Natural killer cell (primary cell): Measurements from ENCODE around the gene HCK. TPM values are rescaled to one million over a fixed set of nuclear protein-coding genes. Genes with fewer than 3 reads are reported as not detected.

Experiments used
- ATAC-seq, 3 donors: fragments of 150-1000 bp in 2 of 3; fragments of 200-7000 bp in 1 of 3; cut with Tn5 transposase; 1 replicate in 1 of 3; 2 replicates in 2 of 3; pipeline ENCODE4 v1.10.0; 2021; ENCODE audit warnings: mild to moderate bottlenecking in 2 of 3, moderate library complexity in 2 of 3
- DNase-seq, 2 donors: peaks; one replicate each; pipeline versions ENCODE4 v3.0.0 to v3.0.0-alpha.2; 2013 to 2021; ENCODE audit warnings: mixed read lengths in 1 of 2
- H3K27ac ChIP-seq: one replicate; pipeline ENCODE4 v1.5.1; 2013; ENCODE audit warnings: mild to moderate bottlenecking, low read length
- H3K27me3 ChIP-seq: one replicate; pipeline ENCODE4 v1.6.1; 2013; ENCODE audit warnings: low read length; ENCODE audit not compliant: control insufficient read depth, insufficient read depth
- H3K36me3 ChIP-seq: one replicate; pipeline ENCODE4 v1.6.1; 2013; ENCODE audit warnings: low read length; ENCODE audit not compliant: control insufficient read depth, insufficient read depth
- H3K4me1 ChIP-seq: one replicate; pipeline ENCODE4 v1.6.1; 2013; ENCODE audit warnings: low read length; ENCODE audit not compliant: control insufficient read depth, insufficient read depth
- H3K4me3 ChIP-seq: one replicate; pipeline ENCODE4 v1.5.1; 2013; ENCODE audit warnings: low read length
- H3K9me3 ChIP-seq: one replicate; pipeline ENCODE4 v1.6.1; 2013; ENCODE audit warnings: low read length; ENCODE audit not compliant: control insufficient read depth, insufficient read depth
- H3K27ac Mint-ChIP-seq, 2 donors: one replicate each; pipeline ENCODE4 v1.8.0; 2022; ENCODE audit warnings: mild to moderate bottlenecking in 2 of 2, mixed read lengths in 2 of 2, moderate library complexity in 1 of 2
- H3K27me3 Mint-ChIP-seq, 2 donors: one replicate each; pipeline ENCODE4 v1.8.0; 2022; ENCODE audit warnings: low read depth in 2 of 2, mixed read lengths in 2 of 2
- H3K36me3 Mint-ChIP-seq: one replicate; pipeline ENCODE4 v1.8.0; 2022; ENCODE audit warnings: mixed read lengths
- H3K4me1 Mint-ChIP-seq, 2 donors: one replicate each; pipeline ENCODE4 v1.8.0; 2022; ENCODE audit warnings: mixed read lengths in 2 of 2
- H3K4me3 Mint-ChIP-seq: one replicate; pipeline ENCODE4 v1.8.0; 2022; ENCODE audit warnings: mild to moderate bottlenecking, moderate library complexity, mixed read lengths
- H3K9me3 Mint-ChIP-seq, 2 donors: one replicate each; pipeline ENCODE4 v1.8.0; 2022; ENCODE audit warnings: mixed read lengths in 2 of 2
- WGBS: methylation state at CpG from one replicate; pipeline ENCODE4 v1.1.7; 2013; ENCODE audit warnings: missing lambda C conversion rate; ENCODE audit not compliant: insufficient coverage; 5-methylcytosine and 5-hydroxymethylcytosine counted together
- intact Hi-C: fragments of 100-400 bp; cut with micrococcal nuclease; formaldehyde crosslinking; loops from one replicate; pipeline ENCODE4 v1.14.2; 2022
- total RNA-seq, 4 donors: library from RNA; stranded (reverse); fragments of 120-200 nt in 1 of 4; gene quantifications; one replicate each; pipeline versions ENCODE4 v1.2.3 to v1.2.4, GENCODE V29; 2013 to 2022
- TF ChIP-seq, protein P1 (sequence below): fragments of 200-600 bp; IDR thresholded peaks from one replicate; pipeline ENCODE4 v1.8.0; 2022; ENCODE audit warnings: antibody characterized with exemption

The HCK gene
- total RNA-seq, 3 donors from 2014 or later (not counting 1 experiment from before 2014, with no cell fraction given): 6.3 to 31.6 (median 12.4) TPM

DNA sequence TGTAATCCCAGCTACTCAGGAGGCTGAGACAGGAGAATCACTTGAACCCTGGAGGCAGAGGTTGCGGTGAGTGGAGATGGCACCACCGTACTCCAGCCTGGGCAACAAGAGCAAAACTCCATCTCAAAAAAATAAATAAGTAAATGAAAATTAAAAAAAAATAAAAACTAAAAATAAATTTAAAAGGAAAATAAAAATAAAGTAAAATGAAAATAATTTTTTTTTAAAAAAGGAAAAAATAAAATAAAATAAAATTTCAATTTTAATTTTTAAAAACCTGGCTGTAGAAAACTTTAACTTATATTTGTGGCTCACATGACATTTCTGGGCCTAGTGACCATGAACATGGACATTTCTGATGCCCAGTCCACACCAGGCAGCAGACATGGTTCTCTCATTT lies 16.1 kb downstream of the HCK start:
- Mint-ChIP-seq H3K9me3 (no peaks in the 10 kb centered on the region), H3K27ac (no peak overlapping the region), H3K4me3 (no peak overlapping the region), H3K27me3 (peaks cover 0 to 9% of the 10 kb centered on the region in 2 donors), H3K36me3 (no peaks in the 10 kb centered on the region), H3K4me1 (no peaks in the 10 kb centered on the region)
- TF ChIP-seq, protein P1, sequence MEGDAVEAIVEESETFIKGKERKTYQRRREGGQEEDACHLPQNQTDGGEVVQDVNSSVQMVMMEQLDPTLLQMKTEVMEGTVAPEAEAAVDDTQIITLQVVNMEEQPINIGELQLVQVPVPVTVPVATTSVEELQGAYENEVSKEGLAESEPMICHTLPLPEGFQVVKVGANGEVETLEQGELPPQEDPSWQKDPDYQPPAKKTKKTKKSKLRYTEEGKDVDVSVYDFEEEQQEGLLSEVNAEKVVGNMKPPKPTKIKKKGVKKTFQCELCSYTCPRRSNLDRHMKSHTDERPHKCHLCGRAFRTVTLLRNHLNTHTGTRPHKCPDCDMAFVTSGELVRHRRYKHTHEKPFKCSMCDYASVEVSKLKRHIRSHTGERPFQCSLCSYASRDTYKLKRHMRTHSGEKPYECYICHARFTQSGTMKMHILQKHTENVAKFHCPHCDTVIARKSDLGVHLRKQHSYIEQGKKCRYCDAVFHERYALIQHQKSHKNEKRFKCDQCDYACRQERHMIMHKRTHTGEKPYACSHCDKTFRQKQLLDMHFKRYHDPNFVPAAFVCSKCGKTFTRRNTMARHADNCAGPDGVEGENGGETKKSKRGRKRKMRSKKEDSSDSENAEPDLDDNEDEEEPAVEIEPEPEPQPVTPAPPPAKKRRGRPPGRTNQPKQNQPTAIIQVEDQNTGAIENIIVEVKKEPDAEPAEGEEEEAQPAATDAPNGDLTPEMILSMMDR: no peak
- H3K4me1 ChIP-seq: peaks cover 8% of the 10 kb centered on the region
- H3K4me3 ChIP-seq: no peak overlapping the region
- WGBS: 100% methylated on average over 1 of the region's 2 CpGs
- intact Hi-C loops: no loop called here
- H3K27ac ChIP-seq: no peak overlapping the region
- no peaks in the 10 kb centered on the region for H3K9me3 ChIP-seq
- DNase-seq (no peak), ATAC-seq (no peak)
- no peaks in the 10 kb centered on the region for H3K36me3 ChIP-seq
- H3K27me3 ChIP-seq: no peaks in the 10 kb centered on the region

DNA sequence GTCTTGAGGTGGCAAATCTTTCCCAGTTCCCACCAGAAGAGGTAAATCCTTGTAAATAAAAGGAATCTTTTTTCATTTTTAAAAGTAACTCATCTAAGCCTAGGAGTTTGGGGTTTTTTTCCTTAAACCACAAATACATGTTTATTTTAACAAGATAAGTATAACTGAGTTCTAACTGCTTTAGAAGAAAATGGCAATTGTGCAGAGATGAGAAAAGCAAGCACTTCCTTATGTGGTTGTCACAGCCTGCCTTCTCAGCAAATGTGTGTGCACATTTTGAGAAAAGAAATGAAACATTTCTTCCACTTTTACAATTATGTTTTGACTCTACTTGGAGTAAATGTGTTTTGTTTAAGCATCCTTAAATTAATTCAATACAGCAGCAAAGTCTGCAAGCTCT lies 17.7 kb downstream of the HCK start:
- DNase-seq (no peak), ATAC-seq (no peak)
- Mint-ChIP-seq H3K27me3 (peaks cover 0 to 9% of the 10 kb centered on the region in 2 donors), H3K4me1 (no peaks in the 10 kb centered on the region), H3K36me3 (no peaks in the 10 kb centered on the region), H3K9me3 (no peaks in the 10 kb centered on the region), H3K4me3 (no peak overlapping the region), H3K27ac (peak overlapping the region in 1 of 2 donors; percentile 42)
- TF ChIP-seq, protein P1: no peak
- Histone ChIP-seq H3K9me3 (no peaks in the 10 kb centered on the region), H3K36me3 (no peaks in the 10 kb centered on the region), H3K27me3 (no peaks in the 10 kb centered on the region), H3K4me1 (peaks cover 6% of the 10 kb centered on the region), H3K4me3 (no peak overlapping the region), H3K27ac (no peak overlapping the region)
- intact Hi-C loops: no loop called here

DNA sequence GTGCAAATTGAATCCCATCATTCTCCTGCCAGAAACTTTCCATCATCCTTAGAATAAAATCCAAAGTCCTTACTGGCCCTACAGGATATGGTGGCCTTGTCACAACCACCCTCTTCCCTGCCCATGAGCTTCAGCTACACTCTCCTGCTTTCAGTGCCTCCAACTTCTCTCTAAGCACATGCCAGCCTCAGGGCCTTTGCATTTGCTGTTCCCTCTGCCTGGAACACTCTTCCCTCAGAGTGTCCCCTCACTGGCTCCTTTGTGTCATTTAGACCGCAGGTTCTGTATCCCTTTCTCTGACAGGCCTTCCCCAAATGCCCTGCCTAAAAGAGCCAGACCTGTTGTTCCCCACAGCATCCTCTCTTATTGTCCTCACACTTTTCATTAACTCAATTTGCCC lies 18.2 kb downstream of the HCK start:
- intact Hi-C loops: no loop called here
- H3K27me3 ChIP-seq: no peaks in the 10 kb centered on the region
- H3K27me3 Mint-ChIP-seq: peaks cover 0 to 9% of the 10 kb centered on the region in 2 donors

More for the DNA sequence above, 18.2 kb downstream of the HCK start:
- H3K36me3 ChIP-seq: no peaks in the 10 kb centered on the region
- DNase-seq: no peak
- no peaks in the 10 kb centered on the region for H3K4me1 Mint-ChIP-seq
- TF ChIP-seq, protein P1: no peak
- peaks cover 6% of the 10 kb centered on the region for H3K4me1 ChIP-seq
- no peak for ATAC-seq
- no peak overlapping the region for H3K4me3 Mint-ChIP-seq
- H3K9me3 ChIP-seq: no peaks in the 10 kb centered on the region
- no peak overlapping the region for H3K27ac ChIP-seq
- no peaks in the 10 kb centered on the region for H3K9me3 Mint-ChIP-seq
- 93% methylated on average over 1 of the region's 1 CpG for WGBS
- no peak overlapping the region for H3K4me3 ChIP-seq
- H3K27ac Mint-ChIP-seq: peak overlapping the region in 1 of 2 donors; percentile 42
- no peaks in the 10 kb centered on the region for H3K36me3 Mint-ChIP-seq
